NCI-H524 treated with DMSO at 0.1 percent for 48 hours (cell line): ENCODE results near the gene MYBBP1A.

Experiments used
- DNase-seq: peaks from one replicate; lab custom pipeline; 2025; lab: John Stamatoyannopoulos, UW

MYBBP1A gene

GRCh38 chr17:4536259-4536741 is 18.9 kb downstream of the MYBBP1A start:
- no peak for DNase-seq

DNA sequence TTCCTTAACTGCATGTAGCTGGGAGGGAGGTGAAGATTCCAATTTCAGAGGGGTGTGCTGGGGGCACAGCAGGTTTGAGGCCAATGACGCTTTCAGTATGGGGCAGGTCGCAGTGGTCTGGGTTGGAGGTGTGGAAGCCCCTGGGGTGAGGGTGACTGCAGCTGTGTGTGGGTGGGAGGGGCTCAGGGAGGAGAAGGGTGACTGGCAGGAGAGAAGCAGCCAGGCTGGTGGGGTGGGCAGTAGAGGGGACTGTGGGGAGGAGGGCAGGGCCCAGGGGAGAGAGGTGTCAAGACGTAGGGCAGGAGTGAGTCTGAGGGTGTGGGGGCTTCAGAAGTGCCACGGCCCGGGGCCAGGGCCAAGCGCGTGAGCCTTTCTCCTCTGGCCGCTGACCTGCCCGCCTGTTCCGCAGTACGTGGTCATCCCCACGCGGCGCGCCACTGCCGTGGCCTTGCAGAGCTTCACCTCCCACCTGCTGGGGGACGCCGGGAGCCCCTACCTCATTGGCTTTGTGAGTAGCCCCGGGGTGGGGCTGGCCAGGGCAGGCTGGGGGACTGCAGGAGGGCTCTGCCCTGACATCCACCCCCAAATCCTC is 19.4 kb downstream of the MYBBP1A start:
- DNase-seq: no peak

DNA sequence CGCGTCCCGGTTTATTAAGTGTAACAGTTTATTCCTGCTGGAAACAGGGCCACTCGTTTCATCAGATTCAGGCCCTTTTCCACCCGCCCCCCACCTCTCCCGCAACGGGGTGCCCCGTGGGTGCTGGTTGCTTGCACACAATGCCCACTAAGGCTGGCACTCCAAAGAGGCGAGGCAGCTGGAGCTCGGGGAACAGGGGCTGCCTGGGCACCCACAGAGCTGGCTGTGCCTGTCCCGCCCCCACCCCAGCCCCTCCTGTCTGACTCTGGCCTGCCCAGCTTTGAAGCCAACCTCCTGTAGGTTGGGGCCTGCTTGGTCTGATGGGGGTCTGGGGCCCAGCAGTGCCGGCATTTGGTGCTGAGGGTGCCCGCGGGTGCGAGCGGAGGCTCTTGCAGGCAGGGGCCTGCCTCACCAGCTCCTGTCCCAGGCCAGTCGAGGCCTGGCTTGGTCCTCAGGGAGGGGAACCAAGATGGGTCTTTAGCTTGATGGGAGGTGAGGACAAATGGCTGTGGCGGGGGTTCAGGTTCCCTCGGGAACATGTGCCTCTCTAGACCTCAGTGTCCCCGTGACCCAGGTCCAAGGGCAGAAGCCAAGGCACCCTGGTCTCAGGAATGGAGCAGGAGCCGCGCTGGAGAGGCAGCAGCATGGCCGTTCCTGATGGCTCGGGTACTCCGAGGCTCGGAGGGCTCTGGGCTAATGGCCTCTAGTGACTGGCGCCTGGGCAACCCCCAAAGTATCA is 20.1 kb downstream of the MYBBP1A start:
- DNase-seq: no peak

- no peak for DNase-seq
These were observed 20.7 kb downstream of the MYBBP1A start for GRCh38 chr17:4534515-4534914.

DNA sequence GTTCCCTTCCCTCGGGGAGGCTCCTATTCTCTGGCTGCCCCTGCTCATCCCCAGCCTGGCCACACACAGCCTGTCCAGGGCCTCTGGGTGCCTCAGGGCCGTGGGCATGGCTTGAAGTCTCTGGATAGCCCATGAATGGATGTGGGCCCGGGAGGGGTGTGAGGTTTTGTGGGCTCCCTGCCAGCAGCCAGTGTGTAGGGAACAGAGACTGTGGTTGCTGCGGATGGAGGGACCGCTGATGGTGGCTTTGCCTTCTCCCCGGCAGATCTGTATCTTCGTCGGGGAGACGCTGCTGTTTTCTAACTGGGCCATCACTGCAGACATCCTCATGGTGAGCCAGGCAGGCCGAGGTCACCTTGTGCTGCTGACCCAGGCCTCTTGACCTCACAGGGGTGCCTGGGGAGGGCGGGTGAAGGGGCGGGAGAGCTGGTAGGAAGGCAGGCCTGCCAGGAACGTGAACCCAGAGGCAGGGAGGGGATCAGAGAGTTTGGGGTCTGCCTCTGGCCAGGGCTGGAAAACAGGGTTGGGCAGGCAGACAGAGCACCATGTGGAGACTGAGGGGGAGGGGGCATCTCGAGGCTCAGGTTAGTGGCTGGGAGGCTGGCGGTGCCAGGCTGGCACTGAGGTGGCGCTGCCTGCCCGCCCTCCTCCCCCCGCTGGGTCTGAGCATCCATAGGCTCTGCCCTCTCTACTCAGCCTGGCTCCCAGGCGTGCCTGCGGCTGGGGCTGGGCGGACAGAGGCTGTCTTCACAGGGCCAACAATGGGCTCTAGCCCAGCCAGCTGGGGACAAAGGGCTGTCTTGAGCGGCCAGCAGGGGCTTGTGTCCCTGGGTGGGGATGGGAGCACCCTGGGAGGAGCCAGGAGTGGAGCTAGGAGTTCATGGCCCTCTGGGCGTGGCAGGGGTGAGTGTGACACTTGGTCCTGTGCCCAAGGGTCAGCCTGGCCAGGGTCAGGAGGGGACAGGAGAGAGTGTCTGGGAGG is 21.4 kb downstream of the MYBBP1A start:
- DNase-seq: no peak

DNA sequence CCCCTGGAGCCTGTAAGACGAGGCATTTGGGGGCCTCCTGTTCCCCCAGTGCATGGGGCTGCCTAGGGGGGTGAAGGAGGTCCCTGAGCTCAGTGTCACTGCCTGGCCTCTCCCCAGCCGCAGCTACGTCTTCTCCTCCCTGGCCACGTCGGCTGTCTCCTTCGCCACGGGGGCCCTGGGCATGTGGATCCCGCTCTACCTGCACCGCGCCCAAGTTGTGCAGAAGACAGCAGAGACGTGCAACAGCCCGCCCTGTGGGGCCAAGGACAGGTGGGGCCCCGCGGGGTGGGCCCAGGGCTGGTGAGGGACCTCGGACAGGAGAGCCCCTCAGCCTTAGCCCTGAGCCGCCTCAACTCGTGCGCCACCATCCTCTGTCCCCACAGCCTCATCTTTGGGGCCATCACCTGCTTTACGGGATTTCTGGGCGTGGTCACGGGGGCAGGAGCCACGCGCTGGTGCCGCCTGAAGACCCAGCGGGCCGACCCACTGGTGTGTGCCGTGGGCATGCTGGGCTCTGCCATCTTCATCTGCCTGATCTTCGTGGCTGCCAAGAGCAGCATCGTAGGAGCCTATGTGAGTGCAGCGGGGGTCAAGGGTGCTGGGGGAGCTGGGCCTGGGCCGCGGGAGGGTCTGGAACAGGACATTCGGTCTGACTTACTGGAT is 22.2 kb downstream of the MYBBP1A start:
- DNase-seq: no peak

DNA sequence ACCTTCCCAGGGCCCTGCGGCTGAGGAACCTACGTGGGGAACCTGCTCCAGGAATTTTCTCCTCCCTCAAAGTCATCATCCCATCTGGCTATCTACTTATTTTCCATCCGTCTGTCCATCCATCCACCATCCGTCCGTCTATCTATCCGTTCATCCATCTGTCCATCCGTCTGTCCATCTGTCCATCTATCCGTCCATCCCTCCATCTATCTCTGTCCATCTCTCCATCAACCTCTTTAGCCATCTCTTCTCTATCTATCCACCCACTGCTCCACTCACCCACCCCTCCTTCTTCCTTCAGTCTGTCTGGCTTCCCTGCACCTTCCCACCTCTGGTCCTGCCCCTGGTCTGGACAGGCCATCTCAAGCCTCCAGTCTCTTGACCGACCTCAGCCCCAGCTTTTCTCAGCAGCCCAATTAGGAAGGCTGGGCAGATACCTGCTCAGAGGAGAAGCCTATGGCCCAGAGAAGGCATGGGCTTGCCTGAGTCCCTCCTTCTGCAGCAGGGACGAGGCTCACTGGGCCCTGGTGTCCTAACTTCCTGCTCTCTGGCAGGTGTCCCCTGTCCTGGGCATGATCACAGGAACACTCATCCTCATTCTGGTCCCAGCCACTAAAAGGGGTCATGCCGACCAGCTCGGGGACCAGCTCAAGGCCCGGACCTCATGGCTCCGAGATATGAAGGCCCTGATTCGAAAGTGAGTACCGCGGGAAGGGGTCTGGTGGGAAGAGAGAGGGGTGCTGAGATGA is 23.0 kb downstream of the MYBBP1A start:
- no peak for DNase-seq

GRCh38 chr17:4530799-4531730 is 24.1 kb downstream of the MYBBP1A start:
- DNase-seq: no peak

DNA sequence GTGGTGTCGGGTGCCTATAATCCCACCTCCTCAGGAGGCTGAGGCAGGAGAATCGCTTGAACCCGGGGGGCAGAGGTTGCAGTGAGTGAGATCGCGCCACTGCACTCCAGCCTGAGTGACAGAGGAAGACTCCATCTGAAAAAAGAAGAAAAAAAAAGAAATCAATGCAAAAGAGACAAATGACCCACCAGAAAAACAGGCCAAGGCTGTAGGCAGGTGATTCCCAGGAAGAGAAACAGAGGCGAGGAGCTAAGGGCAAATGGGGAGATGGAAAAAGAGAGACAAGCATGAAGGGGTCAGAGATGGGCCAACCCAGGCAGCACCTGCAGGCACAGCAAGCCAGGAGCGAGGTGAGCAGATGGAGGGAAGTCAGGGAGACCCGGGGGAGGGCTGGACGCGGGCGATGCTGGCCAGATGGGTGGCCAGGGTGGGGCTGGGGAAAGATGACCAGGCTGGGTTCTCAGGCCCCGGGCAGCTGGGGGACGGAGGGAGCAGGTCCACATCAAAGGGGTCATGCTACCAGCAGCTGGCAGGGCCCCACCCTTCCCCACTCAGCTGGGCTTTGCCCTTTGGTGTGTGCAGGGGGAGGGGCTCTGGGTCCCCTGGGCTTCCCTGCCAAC is 25.5 kb downstream of the MYBBP1A start:
- no peak for DNase-seq

DNA sequence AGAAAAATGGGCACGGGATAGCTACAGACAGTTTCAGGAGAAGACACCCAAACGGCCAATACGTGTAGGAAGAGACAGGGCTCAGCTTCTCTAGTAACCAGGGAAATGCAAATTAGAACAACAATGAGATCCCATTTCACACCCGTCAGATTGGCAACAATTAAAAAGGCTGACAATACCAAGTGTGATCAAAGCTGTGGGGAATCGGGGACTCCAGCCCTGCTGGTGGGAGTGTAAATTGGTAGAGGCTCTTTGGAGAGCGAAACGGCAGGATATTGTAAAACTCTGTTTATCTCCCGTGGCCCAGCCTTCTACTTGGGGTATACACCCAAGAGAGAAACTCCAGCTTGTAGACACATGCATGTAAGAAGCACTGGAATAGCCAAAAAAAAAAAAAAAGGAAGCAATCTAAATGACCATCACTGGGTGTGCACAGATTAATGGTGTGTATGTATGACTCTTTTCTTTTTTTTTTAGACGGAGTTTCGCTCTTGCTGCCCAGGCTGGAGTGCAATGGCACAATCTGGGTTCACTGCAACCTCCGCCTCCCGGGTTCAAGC is 27.5 kb downstream of the MYBBP1A start:
- DNase-seq: no peak

- DNase-seq: no peak
These were observed 28.1 kb downstream of the MYBBP1A start for GRCh38 chr17:4527134-4527533.

GRCh38 chr17:4525691-4526397 is 29.3 kb downstream of the MYBBP1A start:
- DNase-seq: no peak

DNA sequence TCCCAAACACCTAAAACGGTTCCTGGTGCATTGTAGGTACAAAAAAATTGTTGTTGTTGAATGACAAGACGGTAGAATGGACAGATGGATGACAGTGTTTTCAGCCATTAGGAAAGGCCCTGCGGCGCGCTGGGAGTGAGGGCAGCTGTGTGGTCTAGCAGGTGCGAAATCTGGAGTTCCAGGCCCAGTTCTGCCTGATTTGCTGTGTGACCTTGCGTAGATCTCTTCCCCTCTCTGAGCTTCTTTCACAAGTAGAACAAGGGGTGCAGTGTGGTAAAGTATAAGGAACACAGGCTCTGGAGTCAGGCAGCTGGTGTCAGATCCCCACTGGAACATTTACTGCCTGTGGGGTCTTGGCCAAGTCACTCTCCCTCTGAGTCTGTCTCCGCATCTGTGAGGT is 31.2 kb downstream of the MYBBP1A start:
- no peak for DNase-seq

DNA sequence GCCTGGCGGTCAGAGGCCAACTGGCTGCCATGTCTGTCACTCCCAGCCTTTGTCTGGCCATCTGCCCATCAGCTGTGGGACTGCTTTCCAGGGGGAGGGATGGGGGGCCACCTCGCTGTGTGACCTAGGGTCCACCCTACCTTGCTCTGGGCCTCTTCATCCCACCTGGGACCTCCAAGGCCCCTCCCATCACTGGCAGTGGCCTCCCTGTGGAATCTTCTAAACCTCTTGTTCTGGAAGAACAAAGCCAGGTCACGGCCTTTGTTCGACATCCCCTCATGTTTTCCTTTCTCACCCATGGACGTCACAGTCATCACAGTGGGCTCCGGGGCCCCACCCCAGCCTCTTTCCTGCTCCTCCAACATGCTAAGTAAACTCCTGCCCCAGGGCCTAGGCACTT is 32.5 kb downstream of the MYBBP1A start:
- DNase-seq: no peak

- no peak for DNase-seq
These were observed 34.1 kb downstream of the MYBBP1A start for GRCh38 chr17:4520894-4521600.

DNA sequence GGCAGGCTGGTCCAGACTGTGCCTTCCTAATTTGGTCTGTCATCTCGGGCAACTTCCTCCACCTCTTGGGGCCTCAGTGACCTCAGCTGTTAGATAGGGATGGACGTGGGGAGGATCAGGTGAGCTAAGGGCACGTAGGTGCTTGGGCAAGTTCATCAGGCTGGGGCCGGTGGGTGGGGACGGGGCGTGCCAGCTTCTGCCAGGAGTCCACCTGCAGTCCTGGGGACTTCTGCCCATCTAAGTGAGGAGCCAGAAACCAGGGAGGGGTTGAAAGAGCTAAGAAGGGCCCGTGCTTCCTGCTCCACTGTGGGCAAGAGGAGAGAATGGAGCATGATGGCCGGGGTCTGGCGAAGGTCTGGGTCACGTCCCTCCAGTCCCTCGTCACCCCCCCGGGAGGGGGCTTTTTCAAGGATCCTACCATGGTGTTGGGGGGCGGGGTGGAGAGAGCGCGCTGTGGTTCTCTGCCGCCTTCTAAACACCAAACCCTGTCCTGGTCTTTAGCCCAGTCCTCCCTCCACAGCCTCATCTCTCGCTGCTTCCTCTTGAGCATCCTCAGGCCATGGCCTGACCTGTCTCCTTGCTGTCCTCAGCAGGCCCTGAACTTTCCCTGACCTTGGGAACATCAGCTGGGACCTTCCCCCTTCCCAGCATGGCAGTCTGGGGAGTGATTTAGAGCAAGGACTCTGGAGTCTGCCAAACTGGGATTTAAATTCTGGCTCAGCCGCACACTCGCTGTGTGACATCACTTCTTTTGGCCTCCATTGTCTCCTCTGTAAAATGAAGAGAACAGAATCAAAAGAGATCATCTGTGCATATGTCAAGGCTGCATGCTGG is 34.9 kb downstream of the MYBBP1A start:
- DNase-seq: no peak

GRCh38 chr17:4519361-4519788 is 35.8 kb downstream of the MYBBP1A start:
- DNase-seq: no peak
